Right renal pelvis (tissue), 4 donors: Measurements from ENCODE around the gene GRIK3. TPM values are rescaled to one million over a fixed set of nuclear protein-coding genes. Genes with fewer than 3 reads are reported as not detected.
A peak's percentile ranks its signal among the peaks of the same experiment; 100 is the strongest.

Experiments used
- DNase-seq, 4 donors: peaks; one replicate each; pipeline ENCODE4 v3.0.0-alpha.2; 2013; ENCODE audit warnings: low read depth in 4 of 4, low spot score in 3 of 4, missing footprints in 1 of 4
- polyA plus RNA-seq, 4 donors: library from polyadenylated mRNA; unstranded; fragments of 120-200 nt; gene quantifications; one replicate each; pipeline ENCODE4 v1.2.1, GENCODE V29; 2013; ENCODE audit not compliant: insufficient read length in 4 of 4

GRIK3 gene
- polyA plus RNA-seq, 4 donors, result 3.0 to 4.2 (median 3.4) TPM

- DNase-seq, result no peak
These were observed 197.4 kb downstream of the GRIK3 start for GRCh38 chr1:36836916-36837315.

DNA sequence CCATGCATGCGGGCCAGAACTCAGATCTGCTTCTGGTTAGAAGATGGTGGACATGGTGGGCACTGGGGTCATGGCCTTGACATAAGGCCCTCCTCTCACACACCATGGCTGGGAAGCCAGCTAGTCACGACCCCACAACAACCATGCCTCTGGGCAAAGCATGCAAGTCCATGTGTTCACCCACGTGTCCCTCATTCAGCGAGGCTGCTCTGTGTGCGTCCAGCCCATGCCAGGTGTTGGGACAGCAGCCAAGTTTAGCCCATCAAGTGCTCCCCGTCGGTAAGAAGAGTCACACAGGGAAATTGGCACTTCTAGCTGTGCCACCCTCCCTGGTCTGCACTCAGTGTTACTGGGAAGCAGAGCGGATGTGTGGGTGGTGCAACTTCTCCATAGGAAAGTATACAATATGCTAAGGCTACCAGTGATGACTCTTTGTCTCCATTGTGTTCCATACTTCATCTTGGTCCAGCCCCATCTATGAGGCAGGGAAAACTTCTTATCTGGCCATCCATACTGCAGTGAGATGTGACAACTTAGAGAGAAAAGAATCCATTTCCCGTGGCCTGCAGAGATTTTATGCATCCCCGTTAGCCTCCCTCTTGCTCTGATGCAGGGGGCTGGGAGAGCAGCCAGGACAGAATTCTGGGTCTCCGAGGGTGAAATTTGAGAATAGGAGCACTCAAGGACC lies 198.0 kb downstream of the GRIK3 start:
- DNase-seq, result no peak

GRCh38 chr1:36835696-36836095 lies 198.6 kb downstream of the GRIK3 start:
- no peak for DNase-seq

GRCh38 chr1:36835017-36835695 lies 199.2 kb downstream of the GRIK3 start:
- DNase-seq, result no peak

DNA sequence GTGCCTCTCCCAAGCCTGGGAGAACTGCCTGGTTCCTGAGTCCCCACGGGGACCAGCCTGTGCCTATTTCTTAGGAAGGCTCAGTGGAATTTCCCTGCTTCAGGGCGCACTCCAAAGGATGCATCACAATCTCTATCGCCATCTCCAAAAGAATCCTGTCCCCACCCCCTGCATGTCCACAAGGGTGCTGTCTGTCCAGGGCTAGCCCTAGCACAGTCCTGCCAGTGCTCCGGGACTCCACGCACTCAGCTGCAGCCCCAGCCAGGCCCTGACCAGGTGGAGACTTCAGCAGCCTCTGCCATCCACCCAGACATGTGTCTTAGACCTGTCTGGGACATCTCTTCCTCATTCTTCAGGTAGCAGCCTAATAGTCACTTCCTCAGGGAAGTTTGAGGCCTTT lies 199.7 kb downstream of the GRIK3 start:
- DNase-seq, result no peak

- no peak for DNase-seq
These were observed 203.0 kb downstream of the GRIK3 start for GRCh38 chr1:36831186-36831810.

GRCh38 chr1:36829961-36830360 lies 204.4 kb downstream of the GRIK3 start:
- no peak for DNase-seq

DNA sequence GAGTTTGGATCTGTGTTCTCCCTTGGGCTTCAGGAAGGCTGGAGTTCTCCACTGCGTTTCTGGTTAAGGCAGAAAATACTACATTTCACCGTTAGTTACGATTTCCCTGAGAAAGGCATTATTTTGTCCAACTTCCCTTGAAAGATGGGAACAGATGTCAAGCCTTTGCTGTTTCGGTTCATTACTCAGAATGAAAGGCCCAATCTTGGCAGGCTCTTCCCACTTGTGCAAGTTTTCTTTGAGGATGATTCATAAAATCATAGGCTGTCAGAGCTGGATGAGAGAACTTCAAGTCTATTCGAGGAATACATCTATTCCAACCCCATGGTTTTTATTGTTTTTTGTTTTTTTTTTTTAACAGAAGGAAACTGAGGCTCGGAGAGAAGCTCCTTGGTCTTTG lies 205.2 kb downstream of the GRIK3 start:
- no peak for DNase-seq

DNA sequence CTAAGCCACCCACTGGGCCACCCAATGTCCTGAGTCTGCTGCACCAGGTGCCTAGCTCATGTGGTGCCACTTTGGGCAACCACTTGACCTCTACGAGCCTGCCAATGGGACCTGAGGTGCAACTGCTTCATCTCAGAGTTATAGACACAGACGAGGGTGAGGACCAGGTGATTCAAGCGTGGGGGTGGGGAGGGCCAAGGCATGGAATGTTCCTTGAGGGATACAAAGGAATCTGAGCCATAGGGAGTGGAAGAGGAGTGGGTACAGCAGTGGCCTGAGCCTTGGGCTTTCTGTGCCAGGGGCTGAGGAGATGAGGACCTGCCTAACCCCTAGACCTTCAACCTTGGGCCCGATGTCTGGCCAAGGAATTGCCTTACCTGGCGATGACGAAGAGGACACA lies 209.1 kb downstream of the GRIK3 start:
- no peak for DNase-seq

DNA sequence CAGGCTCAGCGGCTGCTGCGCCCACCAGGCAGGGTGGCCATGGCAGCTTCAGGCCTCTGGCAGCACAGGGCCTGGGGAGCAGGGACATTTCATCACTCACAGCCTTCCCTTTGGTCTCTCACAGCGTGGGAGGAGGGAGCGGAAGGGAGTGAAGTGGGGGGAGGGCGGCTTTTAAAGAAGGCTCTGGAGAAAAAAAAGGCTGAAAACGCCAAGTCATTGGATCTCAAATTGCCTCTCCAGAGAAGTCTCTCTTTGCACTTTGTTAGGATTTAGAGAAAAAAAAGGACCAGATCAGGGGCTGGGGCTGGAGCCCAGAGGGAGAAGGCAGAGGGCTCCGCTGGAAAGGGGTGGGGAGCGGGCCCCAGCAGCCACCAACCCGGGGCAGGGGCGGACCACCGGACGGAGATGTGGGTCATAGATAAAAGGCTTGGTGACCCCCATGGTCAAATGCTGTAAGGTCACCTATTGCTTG lies 209.9 kb downstream of the GRIK3 start:
- DNase-seq, result peak; percentile 16 to 43 (median 32)

DNA sequence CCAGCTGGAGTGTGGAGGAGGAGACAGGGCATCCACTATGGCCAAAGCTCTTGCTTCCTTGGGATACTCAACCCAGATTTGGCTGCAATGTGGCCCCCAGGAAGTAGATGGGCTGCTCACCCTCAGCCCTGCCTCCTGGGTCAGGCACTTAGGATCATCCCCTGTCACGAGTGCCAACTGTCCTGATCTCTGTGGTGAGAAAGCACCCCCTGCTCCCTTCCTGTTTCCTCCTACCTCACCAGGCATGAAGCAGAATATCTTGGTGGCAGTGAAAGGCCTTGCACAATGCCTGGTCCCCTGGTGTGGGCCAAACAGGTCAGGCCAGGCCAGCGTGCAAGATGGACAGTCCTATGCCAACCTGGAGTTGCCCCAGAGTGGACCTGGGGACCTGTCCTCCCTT lies 211.7 kb downstream of the GRIK3 start:
- no peak for DNase-seq

DNA sequence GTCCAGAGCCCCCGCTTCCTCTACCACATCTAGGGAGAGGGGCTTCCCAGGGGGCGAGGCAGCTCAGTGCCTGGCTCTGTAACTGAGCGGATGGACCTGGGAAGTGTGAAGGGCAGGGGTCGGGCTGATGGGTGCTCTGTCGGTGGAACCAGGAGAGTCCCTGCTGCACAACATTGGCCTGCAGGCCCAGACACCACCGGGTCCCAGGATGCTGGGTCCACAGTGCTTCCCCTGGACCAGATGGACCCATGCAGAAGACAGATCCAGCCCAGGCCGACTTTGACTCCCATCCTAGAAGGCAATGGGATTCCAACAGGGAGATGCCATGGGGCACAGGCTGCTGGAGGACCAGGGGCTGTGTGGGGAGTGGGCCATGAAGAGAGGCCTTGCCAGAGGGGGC lies 212.9 kb downstream of the GRIK3 start:
- no peak for DNase-seq

DNA sequence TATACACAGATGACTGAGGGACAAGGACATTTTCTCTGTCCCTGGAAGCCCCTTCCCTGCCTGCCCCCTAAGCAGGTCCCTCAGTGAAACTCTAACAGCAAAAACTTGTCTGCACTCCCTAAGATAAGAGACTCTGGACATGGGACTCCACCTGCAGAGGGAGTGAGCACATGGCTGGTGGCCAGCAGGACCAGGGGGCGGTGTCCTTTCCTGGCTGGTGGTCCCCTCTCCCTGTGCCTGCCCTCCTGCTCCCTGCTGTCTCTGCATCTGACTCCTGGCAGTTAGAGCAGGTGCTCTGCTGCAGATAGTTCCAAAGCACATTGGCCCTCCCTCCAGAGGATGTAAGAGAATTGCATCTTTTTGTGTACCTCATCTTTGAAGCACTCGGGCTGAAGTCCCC lies 215.5 kb downstream of the GRIK3 start:
- no peak for DNase-seq

- no peak for DNase-seq
These were observed 218.0 kb downstream of the GRIK3 start for GRCh38 chr1:36816348-36816747.

- DNase-seq, result no peak
These were observed 219.5 kb downstream of the GRIK3 start for GRCh38 chr1:36814774-36815173.

GRCh38 chr1:36814083-36814482 lies 220.2 kb downstream of the GRIK3 start:
- DNase-seq, result no peak

GRCh38 chr1:36807262-36807661 lies 227.1 kb downstream of the GRIK3 start:
- no peak for DNase-seq

DNA sequence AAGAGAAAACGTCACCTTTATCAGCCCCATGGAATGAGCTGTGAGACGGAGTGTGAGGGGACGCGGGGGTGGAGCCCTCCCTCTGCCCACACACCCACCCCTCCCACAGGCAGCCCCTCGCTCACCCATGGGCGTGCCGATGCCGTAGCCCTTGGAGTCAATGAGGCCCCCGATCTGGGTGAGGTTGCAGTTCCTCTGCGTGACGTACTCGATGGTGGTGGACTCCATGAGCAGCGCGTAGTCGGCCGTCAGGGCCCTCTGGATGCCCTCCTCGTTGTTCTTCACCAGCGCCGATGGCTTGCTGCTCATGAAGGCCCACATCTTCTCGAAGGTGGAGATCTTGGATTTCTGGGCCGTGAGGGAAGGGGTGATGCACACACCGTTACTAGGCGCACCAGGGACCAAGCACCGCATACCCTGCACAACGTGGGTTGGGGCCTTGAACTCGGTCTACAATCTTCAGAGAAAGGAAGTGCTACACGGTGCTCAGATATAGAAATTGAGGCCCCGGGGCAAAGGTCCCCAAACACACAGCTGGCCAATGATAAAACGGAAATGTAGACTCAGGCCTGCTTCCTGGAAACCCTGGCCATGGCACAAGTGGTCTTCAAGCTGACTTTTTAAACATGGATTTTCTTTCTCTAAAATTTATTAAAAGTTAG lies 228.2 kb downstream of the GRIK3 start:
- no peak for DNase-seq

- DNase-seq, result no peak
These were observed 229.5 kb downstream of the GRIK3 start for GRCh38 chr1:36804669-36805314.

DNA sequence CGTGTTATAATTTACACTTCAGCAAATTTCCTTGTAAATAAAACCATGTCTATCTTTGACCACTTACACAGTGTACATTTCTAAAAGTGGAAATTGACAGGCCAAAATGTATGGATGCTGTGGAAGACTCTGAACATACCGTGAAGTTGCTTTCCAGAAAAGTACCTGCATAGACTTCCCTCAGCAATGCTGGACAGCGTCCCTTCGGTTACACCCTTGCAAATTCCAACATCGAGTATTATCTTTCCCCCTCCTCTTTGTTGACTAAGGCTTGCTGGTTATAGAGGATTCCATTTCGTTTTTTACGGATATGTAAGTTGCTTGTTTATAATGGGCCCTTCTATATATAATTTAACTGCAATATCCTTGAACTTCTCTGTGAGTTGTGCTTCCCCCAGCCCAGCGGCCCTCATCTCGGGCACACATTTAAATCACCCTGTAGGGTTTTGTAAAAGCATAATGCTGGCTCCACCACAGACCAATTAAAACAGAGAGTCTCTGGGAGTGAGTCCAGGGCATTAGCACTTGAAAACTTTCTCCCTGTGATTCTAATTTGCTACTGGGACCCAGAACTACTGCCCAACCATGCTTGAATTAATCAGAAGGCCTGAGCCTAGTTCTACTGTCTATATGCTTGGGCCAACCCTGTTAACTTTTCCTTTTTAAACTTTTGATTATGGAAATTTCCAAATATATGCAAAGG lies 230.3 kb downstream of the GRIK3 start:
- no peak for DNase-seq
